ENCODE results near the gene ZP3. TPM values are rescaled to one million over a fixed set of nuclear protein-coding genes. Genes with fewer than 3 reads are reported as not detected.
"Not testable (repeated sequence)": the region's sequence is repeated elsewhere in the genome, so short reads cannot be mapped to it uniquely, and the experiment has no call there.

The ZP3 gene
- total and polyA plus RNA-seq, 4 donors, result 0.74 to 15.7 (median 3.4) TPM

DNA sequence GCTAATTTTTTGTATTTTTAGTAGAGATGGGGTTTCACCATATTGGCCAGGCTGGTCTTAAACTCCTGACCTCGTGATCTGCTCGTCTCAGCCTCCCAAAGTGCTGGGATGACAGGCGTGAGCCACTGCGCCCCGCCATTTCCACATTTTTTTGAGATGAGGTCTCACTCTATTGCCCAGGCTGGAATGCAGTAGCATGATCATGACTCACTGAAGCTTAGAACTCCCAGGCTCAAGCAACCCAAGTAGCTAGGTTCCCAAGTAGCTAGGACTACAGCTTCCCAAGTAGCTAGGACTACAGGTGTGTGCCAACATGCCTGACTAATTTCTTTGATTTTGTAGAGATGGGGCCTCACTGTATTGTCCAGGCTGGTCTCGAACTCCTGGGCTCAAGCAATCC lies 3.7 kb upstream of the ZP3 start:
- H3K9ac ChIP-seq (ENCODE audit: insufficient read depth in 1 of 2, low read length in 2 of 2); H3K36me3 ChIP-seq (ENCODE audit: control insufficient read depth in 4 of 4, insufficient read depth in 4 of 4, low read length in 4 of 4); H3K9me3 ChIP-seq (ENCODE audit: control insufficient read depth in 4 of 4, insufficient read depth in 3 of 4, low read length in 3 of 4); DNase-seq; H3K27ac ChIP-seq (ENCODE audit: low read depth in 1 of 2, low read length in 1 of 2); H3K27me3 ChIP-seq (ENCODE audit: control insufficient read depth in 3 of 3, insufficient read depth in 3 of 3, low read length in 2 of 3); ATAC-seq (ENCODE audit: insufficient read depth, low FRiP score); H3K4me1 ChIP-seq (ENCODE audit: control insufficient read depth in 5 of 5, insufficient read depth in 5 of 5, low read length in 5 of 5); H3K4me3 ChIP-seq: not testable (repeated sequence)
- WGBS, 2 donors, result 83 to 89% methylated on average over 6 of the region's 6 CpGs

DNA sequence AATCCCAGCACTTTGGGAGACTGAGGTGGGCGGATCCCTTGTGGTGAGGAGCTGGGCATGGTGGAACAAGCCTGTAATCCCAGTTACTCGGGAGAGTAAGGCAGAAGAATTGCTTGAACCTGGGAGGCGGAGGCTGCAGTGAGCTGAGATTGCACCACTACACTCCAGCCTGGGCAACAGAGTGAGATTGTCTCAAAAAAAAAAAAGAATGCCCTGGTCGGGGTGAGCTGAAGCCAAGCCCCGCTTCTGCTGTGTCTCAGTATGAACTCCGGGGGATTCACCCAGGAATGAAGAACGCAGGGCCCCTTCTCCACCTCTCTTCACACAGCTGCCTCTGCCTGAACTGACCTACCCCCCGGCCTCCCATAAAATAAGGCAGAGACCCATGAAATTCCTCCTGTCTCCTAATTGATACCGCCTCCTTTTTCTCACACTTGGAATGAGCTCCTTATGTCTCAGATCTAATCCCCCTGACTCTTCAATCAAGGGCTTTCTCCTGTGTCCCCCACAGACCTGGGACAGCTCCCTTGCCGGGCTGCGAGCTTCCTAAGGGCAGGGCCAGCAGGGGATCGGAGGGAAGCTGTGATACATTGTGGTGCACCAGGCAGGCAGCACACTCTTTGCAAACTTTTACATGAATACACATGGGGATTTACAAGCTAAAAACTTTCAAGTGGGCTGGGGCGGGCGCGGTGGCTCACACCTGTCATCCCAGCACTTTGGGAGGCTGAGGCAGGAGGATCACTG lies 911 bp upstream of the ZP3 start:
- TF ChIP-seq, protein P1, sequence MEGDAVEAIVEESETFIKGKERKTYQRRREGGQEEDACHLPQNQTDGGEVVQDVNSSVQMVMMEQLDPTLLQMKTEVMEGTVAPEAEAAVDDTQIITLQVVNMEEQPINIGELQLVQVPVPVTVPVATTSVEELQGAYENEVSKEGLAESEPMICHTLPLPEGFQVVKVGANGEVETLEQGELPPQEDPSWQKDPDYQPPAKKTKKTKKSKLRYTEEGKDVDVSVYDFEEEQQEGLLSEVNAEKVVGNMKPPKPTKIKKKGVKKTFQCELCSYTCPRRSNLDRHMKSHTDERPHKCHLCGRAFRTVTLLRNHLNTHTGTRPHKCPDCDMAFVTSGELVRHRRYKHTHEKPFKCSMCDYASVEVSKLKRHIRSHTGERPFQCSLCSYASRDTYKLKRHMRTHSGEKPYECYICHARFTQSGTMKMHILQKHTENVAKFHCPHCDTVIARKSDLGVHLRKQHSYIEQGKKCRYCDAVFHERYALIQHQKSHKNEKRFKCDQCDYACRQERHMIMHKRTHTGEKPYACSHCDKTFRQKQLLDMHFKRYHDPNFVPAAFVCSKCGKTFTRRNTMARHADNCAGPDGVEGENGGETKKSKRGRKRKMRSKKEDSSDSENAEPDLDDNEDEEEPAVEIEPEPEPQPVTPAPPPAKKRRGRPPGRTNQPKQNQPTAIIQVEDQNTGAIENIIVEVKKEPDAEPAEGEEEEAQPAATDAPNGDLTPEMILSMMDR (IDR thresholded peaks at IDR 0.05; ENCODE audit: control extremely low read depth, extremely low read depth), result no peak
- Histone ChIP-seq H3K9me3 (ENCODE audit: control insufficient read depth in 4 of 4, insufficient read depth in 3 of 4, low read length in 3 of 4) (no peaks in the 10 kb centered on the region), H3K27ac (ENCODE audit: low read depth in 1 of 2, low read length in 1 of 2) (no peak overlapping the region), H3K27me3 (ENCODE audit: control insufficient read depth in 3 of 3, insufficient read depth in 3 of 3, low read length in 2 of 3) (peaks cover 0 to 3% (median 0%) of the 10 kb centered on the region in 3 donors), H3K36me3 (ENCODE audit: control insufficient read depth in 4 of 4, insufficient read depth in 4 of 4, low read length in 4 of 4) (no peaks in the 10 kb centered on the region), H3K9ac (ENCODE audit: insufficient read depth in 1 of 2, low read length in 2 of 2) (no peak overlapping the region), H3K4me3 (no peak overlapping the region), H3K4me1 (ENCODE audit: control insufficient read depth in 5 of 5, insufficient read depth in 5 of 5, low read length in 5 of 5) (peaks cover 0 to under 1% (median 0%) of the 10 kb centered on the region in 5 donors)
- 71 to 80% methylated on average over 15 of the region's 15 CpGs for WGBS, 2 donors
- ATAC-seq (ENCODE audit: insufficient read depth, low FRiP score) (no peak), DNase-seq (no peak)

DNA sequence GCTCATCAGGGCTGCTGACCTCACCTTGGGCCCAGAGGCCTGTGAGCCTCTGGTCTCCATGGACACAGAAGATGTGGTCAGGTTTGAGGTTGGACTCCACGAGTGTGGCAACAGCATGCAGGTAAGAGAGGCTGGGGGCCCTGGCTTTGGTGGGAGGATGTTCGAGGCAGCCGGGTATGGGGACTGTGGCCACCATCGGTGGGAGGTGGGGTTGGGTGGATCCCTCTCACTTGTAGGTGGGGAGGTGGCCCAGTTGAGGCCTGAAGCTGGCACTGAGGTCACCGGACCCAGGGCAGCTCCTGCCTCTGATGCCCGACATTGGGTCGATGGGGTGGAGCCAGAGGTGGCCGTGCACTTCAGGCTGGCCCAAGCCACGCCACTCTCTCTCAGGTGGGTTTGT lies 406 bp downstream of the ZP3 start:
- Histone ChIP-seq H3K9ac (ENCODE audit: insufficient read depth in 1 of 2, low read length in 2 of 2) (no peak overlapping the region), H3K4me3 (no peak overlapping the region), H3K4me1 (ENCODE audit: control insufficient read depth in 5 of 5, insufficient read depth in 5 of 5, low read length in 5 of 5) (peaks cover 0 to 2% (median 0%) of the 10 kb centered on the region in 5 donors), H3K27ac (ENCODE audit: low read depth in 1 of 2, low read length in 1 of 2) (no peak overlapping the region), H3K36me3 (ENCODE audit: control insufficient read depth in 4 of 4, insufficient read depth in 4 of 4, low read length in 4 of 4) (no peaks in the 10 kb centered on the region), H3K27me3 (ENCODE audit: control insufficient read depth in 3 of 3, insufficient read depth in 3 of 3, low read length in 2 of 3) (peaks cover 0 to 3% (median 0%) of the 10 kb centered on the region in 3 donors), H3K9me3 (ENCODE audit: control insufficient read depth in 4 of 4, insufficient read depth in 3 of 4, low read length in 3 of 4) (no peaks in the 10 kb centered on the region)
- TF ChIP-seq, protein P1 (IDR thresholded peaks at IDR 0.05; ENCODE audit: control extremely low read depth, extremely low read depth), result no peak
- no peak for DNase-seq
- WGBS, 2 donors, result 94 to 97% methylated on average over 9 of the region's 9 CpGs
- ATAC-seq (ENCODE audit: insufficient read depth, low FRiP score), result no peak

DNA sequence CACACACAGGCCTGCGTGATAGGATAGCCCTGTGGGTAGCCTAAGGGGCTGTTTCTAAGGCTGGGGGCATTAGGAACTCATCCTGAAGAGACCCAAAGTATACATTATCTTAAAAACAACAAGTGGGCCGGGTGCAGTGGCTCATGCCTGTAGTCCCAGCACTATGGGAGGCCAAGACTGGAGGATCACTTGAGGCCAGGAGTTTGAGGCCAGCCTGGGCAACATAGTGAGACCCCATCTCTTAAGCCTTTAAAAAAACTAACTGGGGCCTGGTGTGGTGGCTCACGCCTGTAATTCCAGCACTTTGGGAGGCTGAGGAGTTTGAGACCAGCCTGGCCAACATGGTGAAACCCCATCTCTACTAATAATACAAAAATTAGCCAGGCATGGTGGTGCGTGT lies 808 bp downstream of the ZP3 start:
- not testable (repeated sequence) for ATAC-seq (ENCODE audit: insufficient read depth, low FRiP score); H3K27ac ChIP-seq (ENCODE audit: low read depth in 1 of 2, low read length in 1 of 2); H3K4me1 ChIP-seq (ENCODE audit: control insufficient read depth in 5 of 5, insufficient read depth in 5 of 5, low read length in 5 of 5); H3K9ac ChIP-seq (ENCODE audit: insufficient read depth in 1 of 2, low read length in 2 of 2); H3K9me3 ChIP-seq (ENCODE audit: control insufficient read depth in 4 of 4, insufficient read depth in 3 of 4, low read length in 3 of 4); H3K4me3 ChIP-seq; H3K36me3 ChIP-seq (ENCODE audit: control insufficient read depth in 4 of 4, insufficient read depth in 4 of 4, low read length in 4 of 4); H3K27me3 ChIP-seq (ENCODE audit: control insufficient read depth in 3 of 3, insufficient read depth in 3 of 3, low read length in 2 of 3); DNase-seq
- WGBS, 2 donors, result 86 to 97% methylated on average over 4 of the region's 4 CpGs

All from lung (tissue), 12 donors.